GM18951 (cell line): ENCODE results near the gene UQCC2.

Experiments used
- POLR2A ChIP-seq: IDR thresholded peaks from 4 replicates; pipeline ENCODE4 v1.6.1; 2011; ENCODE audit warnings: mild to moderate bottlenecking; ENCODE audit not compliant: insufficient read length, insufficient read depth; ENCODE audit errors: extremely low read depth
- in situ Hi-C: fragments of 300-500 bp; cut with MboI; formaldehyde crosslinking; loops from one replicate; pipeline ENCODE4 v1.12.0; 2022; ENCODE audit warnings: low sequenced_read_pairs, mixed read lengths, inconsistent platforms; ENCODE audit not compliant: unreplicated experiment

Gene UQCC2

DNA sequence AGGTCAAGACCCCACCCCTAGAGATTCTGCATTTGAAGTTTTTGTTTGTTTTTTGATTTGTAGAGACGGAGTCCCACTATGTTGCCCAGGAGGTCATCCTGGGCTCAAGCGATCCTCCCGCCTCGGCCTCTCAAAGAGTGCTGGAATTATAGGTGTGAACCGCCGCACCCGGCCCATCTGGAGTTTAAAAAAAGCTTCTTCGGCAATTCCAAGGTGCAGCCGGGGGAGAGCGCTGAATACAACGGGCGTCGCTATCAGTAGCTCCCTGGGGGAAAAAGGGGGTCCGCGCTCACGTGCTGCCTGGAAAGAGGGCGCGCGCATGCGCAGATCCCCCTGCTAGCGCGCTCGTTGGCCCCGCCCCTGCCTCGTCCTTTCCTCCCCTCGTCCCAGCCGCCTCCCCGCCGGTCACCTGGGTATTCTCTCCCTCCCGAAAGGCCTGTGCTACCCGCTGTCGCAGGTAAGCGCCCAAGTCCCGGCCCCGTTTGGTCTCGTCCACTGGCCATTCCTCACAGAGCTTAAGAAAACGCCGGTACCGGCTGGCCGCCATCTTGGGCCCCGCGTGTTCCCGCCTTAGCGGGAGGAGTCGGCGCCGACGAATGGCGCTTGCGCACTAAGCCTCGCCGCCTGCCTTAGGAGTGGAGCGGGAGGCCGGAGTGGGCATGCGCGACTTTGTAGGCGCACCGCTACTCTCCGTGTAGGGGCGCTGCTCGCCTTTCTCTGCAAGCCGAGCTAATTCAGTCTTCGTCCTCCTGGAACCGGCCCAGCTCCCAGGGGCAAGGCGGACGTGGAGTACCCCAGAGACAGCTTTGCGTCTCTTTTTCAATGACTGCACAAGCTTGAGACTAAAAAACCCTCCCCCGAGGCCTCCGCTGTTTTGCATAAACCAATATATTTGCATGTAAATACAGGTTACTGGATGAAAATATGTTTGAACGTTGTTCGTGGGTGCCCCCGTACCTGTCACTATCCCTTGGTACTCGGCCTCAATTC is at the start of gene UQCC2:
UQCC2 (minus strand) TSS at position 561 of the 990 bp plus-strand sequence; CDS start at position 547, 14 bp downstream.
- TF ChIP-seq POLR2A, result peak; percentile 96
- in situ Hi-C loops, result no loop called here

DNA sequence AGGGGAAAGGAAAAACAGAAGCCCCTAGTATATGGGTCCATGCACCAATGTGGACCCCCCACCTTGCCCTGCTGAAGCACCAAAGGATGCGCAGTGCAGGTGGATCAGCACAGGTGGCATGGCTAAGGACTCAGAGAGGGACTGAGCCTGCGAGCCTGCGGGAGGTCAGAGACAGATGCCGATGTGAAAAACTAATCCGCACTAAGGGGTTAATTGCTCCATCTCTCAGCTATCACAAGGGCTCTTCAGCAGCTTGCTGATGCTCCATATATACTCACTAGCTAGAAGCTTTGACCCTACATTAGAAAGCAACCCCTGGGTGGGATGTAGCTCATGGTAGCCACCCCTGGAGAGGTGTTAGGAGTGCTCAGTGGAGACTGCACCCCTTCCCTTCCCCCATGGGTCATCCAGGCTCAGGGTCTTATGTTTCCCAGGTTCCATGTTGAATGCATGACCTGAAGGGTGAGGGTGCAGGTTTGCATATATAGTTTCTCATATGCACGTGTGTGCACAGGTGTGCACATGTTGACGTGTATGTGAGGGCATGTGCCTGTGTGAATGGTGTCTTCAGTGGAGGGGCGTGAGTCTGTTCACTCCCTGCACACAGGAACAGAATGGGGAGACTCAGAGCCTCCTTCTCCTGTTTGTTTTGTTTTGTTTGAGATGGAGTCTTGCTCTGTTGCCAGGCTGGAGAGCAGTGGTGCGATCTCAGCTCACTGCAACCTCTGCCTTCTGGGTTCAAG is 48.6 kb upstream of the UQCC2 start:
- TF ChIP-seq POLR2A, result no peak
- in situ Hi-C loops, result loop anchor here (10.0 kb wide), 1 partner anchor 395 kb away; no protein-coding TSS in a partner anchor

DNA sequence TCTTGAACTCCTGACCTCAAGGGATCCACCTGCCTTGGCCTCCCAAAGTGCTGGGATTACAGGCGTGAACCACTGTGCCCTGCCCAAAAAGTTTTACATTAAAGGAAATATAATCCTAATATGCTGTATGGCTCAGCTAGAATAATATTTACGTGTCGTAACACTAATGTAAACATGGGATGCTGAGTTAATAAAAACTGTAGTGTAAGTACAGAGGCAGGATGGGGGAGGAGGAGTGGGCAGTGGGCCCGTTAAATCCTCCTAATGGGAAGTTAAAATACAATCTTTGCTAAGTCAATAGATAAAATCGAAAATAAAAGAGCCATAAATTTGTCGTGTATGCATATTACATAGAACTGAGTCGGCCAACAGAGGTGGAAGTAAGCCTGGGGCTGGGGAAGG is 47.3 kb upstream of the UQCC2 start:
- in situ Hi-C loops, result no loop called here

DNA sequence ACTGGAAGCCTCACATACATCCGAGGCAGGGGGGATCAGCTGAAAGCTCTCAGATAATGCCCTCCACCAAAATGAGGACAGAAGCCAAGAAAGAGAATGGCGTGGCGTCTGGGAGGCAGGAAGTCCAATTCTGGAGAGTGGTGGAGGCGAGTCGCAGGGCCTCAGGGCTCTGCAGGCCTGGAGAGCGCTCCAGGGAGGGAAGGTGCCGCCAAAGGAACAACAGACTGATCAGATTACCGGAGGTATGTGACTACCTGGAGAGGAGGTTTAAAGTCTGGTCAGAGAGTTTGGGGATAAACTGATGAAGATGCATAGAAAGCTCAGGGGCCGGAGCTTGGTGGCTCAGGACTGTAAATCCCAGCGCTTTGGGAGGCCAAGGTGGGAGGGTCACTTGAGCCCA is 46.4 kb upstream of the UQCC2 start:
- in situ Hi-C loops, result no loop called here
- TF ChIP-seq POLR2A, result no peak

More for the DNA sequence above, 47.3 kb upstream of the UQCC2 start:
- no peak for TF ChIP-seq POLR2A

DNA sequence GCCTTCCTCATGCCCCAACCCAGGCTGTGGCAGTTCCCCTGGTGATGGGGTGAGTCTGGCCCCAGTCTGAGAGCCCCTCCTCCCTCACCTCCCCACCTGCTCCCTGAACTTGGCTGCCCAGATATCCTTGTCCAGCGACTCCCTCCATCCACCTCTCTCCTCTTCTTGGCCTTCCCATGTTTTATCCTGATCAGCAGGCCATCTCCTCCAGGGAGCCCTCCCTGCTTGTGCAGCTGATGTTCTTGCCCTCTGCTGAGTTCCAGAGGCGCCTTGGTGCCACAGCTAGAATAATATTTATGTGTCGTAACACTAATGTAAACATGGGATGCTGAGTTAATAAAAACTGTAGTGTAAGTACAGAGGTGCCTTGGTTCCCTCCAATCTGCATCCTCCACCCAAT is 45.6 kb upstream of the UQCC2 start:
- in situ Hi-C loops, result no loop called here
- TF ChIP-seq POLR2A, result no peak

DNA sequence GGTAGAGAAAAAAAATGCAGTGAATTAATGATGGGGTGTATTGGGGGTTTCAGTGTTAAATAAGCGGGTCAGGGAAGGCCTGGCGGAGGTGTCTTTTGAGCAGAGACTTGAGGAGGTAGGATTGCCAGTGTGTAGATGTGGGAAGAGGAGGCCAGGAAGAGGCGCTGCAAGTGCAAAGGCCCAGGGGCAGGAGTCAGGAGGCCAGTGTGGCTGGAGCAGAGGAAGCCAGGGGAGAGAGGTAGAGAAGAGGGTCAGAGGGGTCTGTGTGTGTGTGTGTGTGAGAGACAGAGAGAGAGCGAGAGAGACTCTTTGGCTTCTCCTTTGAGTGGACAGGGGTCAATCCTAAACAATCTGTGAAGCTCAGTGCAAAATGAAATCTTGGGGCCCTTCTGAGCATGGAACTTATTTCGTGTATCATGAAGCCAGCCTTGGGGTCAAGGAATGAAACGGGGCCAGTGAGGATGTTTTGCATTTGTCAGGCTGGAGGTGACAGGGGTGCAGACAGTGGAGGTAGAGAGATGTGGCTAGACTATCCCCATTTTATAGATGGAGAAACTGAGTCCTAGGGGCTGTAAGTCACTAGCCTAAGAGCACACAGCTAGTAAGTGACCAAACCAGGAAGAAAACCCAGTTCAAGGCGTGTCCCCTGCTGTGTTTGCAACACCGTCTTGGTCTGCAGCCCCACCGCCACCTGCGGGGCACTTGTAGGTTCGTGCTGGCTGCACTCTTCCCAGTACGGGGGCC is 44.9 kb upstream of the UQCC2 start:
- TF ChIP-seq POLR2A, result no peak

DNA sequence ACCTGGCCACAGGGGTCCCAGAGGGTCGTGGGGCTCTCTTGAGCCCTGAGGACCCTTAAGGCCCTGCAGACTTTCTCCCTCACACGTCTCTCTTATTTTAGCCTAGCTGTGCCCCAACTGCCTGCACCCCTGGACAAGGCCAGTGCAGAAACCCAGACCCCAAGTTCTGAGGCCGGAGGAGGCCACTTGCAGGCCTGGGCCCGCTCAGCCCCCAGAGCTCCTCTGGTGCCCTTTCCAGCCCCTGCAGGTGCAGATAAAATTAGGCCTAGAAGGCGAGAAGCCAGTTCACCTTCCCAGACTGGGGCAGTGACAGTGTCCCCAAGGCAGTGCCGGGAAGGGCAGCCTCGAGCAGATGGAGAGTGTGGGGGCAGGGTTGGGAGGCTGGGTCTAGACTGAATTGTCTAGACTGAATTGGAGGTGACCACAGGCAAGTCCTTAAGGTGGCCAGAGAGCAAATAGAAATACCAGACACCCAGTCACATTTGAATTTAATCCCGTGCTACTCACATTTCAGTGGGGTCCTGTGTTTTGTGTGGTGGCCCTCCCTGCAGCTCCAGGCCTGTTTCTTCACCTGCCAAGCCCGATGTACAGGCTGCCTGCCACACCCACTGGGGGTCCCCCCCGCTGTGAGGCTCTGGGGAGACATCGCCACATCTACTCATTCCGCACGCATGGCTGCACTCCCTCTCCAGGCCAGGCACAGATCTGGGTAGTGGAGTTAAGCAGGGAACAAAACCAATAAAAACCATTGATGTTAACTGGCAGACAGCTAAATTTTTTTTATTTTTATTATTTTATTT is 43.8 kb upstream of the UQCC2 start:
- TF ChIP-seq POLR2A, result no peak
- in situ Hi-C loops, result no loop called here

More for the DNA sequence above, 44.9 kb upstream of the UQCC2 start:
- in situ Hi-C loops, result no loop called here

DNA sequence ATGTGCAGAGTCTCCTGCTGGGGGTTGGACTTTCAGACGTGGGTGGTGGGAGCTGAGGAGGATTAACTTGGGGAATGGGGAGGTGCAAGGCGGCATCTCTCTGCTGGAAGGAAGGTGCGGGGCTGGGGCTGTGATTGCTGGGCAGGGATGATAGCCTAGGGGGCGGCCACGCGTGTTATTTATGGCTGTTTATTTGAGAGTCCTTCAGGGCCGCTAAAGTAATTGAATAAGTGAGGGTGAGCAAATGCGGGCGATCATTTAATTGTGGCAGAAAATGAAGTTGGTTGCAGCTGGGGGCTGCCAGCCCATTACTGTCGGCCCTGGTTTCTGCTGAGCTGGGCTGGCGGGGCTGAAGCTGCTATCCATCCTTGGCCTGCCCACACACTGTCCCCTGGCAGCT is 42.7 kb upstream of the UQCC2 start:
- in situ Hi-C loops, result no loop called here

DNA sequence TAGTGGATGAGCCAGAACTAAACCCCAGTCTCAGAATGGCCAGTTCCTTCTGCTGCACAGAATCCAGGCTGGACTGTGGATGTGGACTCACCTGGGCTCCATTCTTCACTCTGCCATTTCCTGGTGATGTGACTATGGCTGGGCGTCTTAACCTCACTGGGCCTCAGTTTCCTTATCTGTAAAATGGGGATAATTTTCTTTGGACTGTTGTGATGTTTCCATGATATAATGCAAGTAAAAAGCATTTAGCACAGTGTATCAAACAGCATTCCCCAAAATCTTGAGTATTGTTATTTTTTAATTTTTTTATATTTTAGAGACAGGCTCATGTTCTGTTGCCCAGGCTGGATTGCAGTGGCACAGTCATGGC is 41.1 kb upstream of the UQCC2 start:
- in situ Hi-C loops, result no loop called here
- no peak for TF ChIP-seq POLR2A

More for the DNA sequence above, 42.7 kb upstream of the UQCC2 start:
- no peak for TF ChIP-seq POLR2A

DNA sequence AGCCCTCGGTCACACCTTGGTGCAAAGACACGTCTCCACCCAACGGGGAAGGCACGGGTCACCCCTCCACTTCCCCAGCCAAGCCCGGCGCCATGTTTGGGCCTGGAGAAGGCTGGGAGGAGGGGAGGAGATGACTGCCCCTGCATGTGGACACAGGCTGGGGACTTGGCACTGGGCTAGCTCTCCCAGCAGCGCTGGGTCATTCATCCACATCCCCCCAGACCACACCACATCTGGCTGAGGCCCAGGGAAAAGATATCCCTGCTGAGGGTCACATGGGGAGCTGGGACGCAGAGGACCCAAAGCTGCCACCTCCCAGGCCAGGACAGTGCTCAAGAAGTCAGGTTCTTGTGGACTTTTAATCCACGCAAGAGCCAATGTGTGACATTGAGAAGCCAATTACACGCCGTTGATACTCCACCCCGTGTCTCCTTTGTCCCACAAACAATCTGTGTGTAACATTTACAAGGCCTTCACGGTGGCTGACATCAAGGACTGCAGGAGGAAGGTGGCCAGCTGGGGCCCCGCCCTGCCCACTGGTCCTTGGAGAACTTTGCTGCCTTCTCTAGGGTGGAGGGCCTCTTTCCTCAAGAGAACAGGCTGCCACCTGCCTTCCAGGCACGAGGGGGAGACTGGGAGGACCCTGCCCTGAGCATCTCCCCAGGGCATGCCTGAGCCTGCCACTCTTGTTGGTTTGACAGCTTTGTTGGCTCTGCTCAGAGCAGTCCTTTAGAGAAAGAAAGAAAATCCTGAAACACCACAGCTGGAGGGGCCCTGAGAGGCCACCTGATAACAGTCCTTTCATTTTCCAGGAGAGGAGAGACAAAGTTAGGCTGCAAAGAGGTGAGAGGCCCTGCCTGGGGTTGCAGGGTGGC is 40.5 kb upstream of the UQCC2 start:
- in situ Hi-C loops, result no loop called here

DNA sequence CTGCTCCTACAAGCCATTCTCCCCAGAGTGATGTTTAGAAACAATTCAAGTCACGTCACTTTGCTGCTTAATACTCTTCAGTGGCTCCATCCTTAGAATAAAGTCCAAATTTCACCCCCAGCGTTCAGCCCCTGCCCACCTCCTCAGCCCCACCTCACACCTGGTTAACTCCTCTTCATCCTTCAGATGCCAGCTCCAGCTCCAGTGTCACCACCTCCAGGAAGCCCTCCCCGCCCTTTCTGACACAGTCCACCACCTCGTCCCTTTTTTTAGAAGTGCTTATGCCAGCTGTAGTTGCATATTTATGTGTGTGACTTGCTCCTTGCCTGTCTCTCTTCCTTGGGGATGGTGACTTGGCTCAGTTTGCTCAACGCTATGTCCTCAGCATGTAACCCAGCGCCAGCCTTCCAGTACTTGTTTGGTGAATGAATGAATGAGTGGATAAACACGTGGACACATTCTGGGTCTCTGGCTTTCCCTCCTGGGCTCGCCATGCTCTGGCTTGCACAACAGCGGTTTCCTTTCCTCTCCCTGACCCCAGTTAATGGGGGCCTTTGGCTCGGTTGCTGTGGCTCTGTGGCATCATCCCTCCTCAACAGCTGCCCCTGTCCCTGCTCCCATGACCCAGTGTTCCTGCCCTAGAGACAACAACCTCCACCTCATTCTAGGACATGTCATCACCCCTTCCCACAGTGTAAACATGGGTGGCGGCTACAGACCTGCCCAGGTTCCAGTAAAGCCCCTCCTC is 38.9 kb upstream of the UQCC2 start:
- in situ Hi-C loops, result no loop called here
- TF ChIP-seq POLR2A, result no peak

More for the DNA sequence above, 40.5 kb upstream of the UQCC2 start:
- TF ChIP-seq POLR2A, result no peak
